NCI-H2081 (cell line): ENCODE data around the gene EXD2.
A peak's percentile ranks its signal among the peaks of the same experiment; 100 is the strongest.
"Not testable (repeated sequence)": the region's sequence is repeated elsewhere in the genome, so short reads cannot be mapped to it uniquely, and the experiment has no call there.

ENCODE experiments used
- DNase-seq, 2 experiments: peaks; one replicate each; lab custom pipeline; 2025; lab: John Stamatoyannopoulos, UW

EXD2 gene

GRCh38 chr14:69252851-69253250 lies 61.6 kb downstream of the EXD2 start:
- no peak for DNase-seq

- no peak for DNase-seq
Measured at GRCh38 chr14:69259168-69259526, 67.8 kb downstream of the EXD2 start.

DNA sequence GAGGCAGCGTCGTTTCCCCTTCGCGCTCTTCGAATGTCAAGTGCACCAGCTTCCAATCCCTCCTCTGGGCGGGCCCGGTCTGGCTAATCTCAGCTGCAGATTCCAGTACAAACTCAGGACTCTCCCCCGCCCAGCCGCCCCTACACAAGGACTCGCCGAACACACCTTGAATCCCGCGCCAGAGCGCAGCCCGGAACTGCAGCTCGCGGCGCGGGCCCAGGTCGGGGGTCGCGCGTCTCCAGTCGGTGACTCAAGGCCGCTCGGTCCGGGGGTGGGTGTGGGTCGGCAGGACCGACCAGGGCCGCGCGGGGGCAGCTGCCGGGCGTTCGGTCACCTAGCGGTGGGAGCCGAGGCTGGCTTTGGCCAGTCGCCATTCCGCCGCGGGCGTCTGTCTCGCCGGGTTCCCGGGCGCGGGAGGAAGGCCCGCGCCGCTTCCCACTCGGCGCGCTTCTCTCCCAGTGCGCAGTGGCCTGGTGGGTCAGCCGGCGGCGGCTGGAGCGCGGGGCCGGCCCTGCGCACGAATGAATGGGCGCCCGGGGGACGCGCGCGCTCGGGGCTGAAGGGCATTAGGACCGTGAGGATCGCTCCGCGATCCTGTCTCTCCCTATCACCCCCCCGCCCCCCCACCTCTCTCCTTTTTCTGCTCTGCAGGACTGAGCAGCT lies 68.4 kb downstream of the EXD2 start, which contains the start of gene GALNT16:
GALNT16 (plus strand) TSS at position 632 of the 663 bp plus-strand sequence. CDS start 133 bp downstream, outside the sequence.
- DNase-seq: peak; percentile 6 to 28

DNA sequence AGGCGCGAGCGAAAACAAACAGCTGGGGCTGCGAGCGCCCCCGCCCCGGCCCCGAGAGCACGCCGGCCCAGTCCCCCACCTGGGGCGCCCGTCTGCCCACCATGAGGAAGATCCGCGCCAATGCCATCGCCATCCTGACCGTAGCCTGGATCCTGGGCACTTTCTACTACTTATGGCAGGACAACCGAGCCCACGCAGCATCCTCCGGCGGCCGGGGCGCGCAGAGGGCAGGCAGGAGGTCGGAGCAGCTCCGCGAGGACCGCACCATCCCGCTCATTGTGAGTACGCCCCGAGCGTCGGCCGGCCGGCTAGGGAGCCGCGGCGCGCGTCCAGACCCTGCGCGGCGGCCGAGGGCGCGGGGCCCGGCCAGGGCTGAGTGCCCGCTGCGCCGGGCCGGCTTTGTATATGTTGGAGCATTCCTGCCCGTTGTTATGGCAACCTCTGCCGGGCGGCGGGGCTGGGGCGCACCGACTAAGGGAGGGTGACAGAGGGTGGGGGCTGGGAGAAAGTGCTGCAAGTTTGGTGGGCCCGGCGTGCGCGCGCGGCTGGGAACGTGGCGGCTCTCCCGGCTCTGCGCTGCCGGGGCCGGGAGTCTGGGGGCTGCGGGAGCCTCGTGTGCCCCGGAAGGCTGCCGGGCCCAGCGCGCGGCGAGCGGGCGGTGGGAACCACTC lies 69.0 kb downstream of the EXD2 start:
- DNase-seq: peak in 1 of 2 experiments; percentile 20

GRCh38 chr14:69260861-69261564 lies 69.7 kb downstream of the EXD2 start:
- peak; percentile 11 to 33 for DNase-seq

DNA sequence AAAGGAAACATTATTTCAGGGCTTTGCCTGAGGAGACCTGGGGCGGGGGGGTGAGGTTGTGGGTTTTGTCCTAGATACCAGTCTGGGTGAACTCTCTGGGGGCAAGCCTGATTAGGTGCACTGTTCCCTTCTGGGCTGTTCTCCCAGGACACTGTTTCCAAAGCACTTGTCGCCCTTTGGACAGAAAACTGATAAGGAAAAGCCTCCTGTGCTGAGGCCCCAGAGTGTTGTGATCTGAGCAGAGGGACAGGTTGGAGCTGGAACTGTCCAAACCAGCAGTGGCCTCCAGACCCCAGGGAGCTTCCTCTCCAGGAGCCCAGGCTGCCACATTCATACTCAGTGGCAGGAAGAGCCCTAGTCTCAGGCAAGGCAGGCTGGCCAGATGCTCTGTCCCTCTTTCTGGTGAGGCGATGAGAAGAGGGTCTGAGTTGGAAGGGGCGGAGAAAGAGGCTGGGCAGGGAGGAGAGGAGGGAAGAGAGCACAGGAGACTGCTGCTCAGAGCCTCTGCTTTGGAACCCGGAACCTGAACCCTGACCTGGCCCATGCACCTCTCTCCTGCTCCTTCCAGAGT lies 70.5 kb downstream of the EXD2 start:
- no peak for DNase-seq

- DNase-seq: no peak
Measured at GRCh38 chr14:69262516-69262915, 71.2 kb downstream of the EXD2 start.

DNA sequence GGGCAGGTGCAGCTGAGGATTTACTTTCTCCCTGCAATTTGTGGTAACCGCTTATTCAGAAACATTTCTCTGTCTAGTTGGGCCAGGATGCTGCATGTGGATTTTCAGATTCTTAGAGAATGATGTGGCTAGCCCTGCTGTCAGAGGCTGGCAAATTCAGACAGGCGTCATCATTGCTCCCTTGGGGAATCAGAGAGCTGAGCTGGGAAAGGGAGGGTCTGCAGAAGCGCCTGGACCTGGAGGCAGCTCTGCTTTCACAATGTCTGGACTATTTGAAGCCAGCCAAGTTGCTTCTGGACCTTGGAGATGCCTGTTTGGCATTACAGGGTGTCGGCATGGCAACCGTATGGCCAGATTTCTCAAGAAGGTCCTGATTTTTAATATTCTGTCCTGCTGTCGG lies 72.1 kb downstream of the EXD2 start:
- DNase-seq: no peak

DNA sequence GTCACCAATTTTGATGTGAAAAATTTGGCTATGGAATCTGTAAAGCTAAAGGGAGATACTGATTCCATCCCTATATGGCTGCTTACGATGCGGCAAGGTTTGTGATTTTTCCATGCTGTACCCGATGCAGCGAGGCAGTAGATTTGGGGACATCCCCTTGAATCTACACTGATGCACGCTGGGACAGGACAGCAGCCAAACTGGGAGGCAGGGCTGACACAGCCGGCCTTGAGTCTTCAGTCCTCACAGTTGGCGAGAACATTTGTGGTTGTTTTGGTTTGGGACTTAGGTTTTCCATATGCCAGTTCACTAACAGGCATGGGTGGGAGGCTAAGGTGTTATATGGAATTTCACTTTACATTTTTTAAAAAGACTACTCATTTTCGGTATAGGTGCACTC lies 72.5 kb downstream of the EXD2 start:
- no peak for DNase-seq

DNA sequence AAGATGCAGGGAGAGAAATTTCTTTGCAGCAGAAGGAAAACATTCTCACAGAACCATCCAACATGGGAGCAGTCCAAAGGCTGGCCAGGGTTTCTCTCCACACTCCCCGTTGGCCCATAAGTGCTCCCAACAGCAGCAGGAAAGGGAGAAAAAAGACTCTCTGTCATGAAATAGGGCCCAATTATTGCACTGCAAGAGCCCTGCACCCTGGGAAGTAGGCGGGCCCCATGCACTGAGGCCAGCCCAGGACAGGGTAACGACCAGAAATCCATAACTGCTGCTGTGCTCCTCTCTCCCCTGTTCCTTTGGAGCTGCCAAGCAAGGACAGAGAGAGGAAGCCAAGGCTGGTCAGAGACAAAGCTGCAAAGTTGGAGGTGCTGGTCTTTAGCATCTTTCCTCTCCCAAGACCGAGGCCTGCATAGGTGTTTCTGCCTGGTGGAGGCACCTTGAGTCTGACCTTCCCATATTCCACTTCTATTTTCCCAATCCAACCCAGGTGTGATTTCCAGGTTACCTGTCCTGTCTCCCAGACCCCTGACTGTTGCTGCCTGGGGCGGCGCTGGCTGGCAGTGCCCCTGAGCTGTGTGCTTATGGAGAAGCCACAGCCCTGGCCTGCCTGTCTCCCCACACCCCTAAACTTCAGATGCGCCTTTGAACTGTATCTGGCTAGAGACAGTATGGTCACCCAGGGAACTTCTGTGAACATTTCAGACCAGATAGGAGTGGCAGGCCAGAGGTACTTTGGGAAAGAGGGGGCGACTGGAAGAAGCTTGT lies 75.5 kb downstream of the EXD2 start:
- DNase-seq: no peak

GRCh38 chr14:69267492-69267891 lies 76.2 kb downstream of the EXD2 start:
- DNase-seq: no peak

DNA sequence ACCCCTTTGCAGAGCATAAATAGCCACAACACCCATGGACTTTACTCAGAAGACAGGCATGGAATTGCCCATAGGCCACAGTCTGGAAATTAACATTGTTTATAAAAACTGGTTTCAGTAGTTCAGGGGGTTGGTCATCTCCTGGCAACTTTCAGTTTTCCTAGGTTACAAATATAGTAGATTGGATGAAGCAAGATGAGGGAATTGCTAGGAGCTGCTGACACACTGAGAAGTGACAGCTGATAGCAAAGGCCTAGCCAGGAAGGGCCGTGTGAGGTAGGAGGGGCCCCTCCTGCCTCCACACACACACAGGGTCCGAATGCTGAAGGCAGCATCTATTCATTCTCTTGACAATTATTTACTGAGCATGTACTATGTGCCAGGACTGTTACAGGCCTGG lies 76.9 kb downstream of the EXD2 start:
- no peak for DNase-seq

GRCh38 chr14:69268763-69269162 lies 77.5 kb downstream of the EXD2 start:
- DNase-seq: no peak

- no peak for DNase-seq
Measured at GRCh38 chr14:69269381-69269780, 78.1 kb downstream of the EXD2 start.

GRCh38 chr14:69270097-69270496 lies 78.8 kb downstream of the EXD2 start:
- no peak for DNase-seq

GRCh38 chr14:69270795-69271708 lies 79.8 kb downstream of the EXD2 start:
- no peak for DNase-seq

DNA sequence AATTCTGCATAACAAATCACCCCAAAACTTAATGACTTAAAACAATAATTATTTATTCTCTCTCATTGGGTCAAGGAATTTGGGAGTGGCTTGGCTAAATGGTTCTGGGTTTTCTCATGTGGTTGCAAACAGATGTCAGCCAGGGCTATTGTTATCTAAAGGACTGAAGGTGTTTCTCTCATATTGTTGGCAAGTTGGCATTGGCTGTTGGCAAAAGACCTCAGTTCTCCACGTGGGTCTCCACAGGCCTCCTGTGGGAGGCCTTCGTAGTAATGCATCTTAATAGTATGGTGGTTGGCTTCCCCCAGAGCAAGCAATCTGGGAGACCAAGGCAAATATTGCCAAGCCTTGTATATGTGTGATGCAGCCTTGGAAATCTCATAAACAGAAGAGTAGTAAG lies 83.0 kb downstream of the EXD2 start:
- DNase-seq: no peak

DNA sequence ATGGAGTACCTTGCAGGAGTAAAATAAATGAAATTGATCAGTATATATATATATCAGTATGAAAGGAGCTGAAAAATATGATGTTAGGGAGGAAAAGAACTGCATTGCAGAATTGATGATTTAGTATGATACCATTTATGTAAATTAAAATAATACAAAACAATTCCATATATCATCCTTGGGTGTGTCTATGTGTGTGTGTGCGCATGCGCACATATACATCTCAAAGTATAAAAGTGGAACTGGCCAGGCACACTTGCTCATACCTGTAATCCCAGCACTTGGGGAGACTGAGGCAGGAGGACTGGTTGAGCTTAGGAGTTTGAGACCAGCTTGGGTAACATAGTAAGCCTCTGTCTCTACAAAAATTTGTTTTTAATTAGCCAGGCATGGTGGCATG lies 84.0 kb downstream of the EXD2 start:
- no peak for DNase-seq

DNA sequence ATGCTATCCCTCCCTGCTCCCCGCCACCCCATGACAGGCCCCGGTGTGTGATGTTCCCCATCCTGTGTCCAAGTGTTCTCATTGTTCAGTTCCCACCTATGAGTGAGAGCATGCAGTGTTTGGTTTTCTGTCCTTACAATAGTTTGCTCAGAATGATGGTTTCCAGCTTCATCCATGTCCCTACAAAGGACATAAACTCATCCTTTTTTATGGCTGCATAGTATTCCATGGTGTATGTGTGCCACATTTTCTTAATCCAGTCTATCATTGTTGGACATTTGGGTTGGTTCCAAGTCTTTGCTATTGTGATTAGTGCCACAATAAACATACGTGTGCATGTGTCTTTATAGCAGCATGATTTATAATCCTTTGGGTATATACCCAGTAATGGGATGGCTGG lies 86.1 kb downstream of the EXD2 start:
- DNase-seq: not testable (repeated sequence)

DNA sequence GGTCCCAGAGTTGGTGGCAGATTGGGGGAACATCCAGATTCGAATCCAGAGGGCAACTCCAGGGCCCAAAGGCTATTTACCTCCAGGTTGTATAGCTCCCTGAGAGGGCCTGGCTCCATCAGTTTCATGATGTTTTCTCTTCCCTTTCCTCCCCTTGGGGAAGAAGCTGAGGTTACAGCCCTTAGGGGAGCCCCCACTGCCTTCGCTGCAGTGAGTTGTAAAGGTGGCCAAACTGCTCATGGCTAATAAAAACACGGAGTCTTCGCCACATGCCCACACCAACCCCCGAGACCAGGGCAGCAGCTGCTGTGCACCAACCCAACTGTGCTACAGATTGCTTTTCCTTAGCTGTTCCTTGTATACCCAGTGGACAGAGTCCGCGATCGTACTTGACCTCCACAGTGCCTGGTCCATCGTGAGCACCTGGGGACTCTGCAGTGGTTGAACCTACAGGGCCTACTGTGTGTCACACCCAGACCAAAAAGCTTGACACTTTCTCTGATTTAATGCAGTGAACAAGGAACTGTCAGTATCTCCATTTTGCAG lies 89.5 kb downstream of the EXD2 start:
- DNase-seq: no peak
